K562 (cell line): ENCODE measurements around the gene GPR15. TPM values are rescaled to one million over a fixed set of nuclear protein-coding genes. Genes with fewer than 3 reads are reported as not detected.
A peak's percentile ranks its signal among the peaks of the same experiment; 100 is the strongest.

ENCODE experiments used
- ARID2 ChIP-seq: fragments of 450-650 bp; IDR thresholded peaks from 2 replicates; pipeline ENCODE4 v1.6.1; 2017; ENCODE audit warnings: antibody characterized with exemption, mild to moderate bottlenecking
- BRD4 ChIP-seq: fragments of 200-600 bp; sonication (generic); IDR thresholded peaks from 2 replicates; pipeline ENCODE4 v1.6.1; 2017; ENCODE audit warnings: inconsistent platforms
- ELF4 ChIP-seq: fragments of 450-650 bp; formaldehyde crosslinking; IDR thresholded peaks from 2 replicates; pipeline ENCODE4 v1.4.0; 2022; ENCODE audit warnings: missing genetic modification characterization
- GABPB2 ChIP-seq: fragments of 250-450 bp; sonication (Bioruptor Pico); conservative IDR thresholded peaks from 2 replicates; pipeline ENCODE4 v1.5.1; 2021; ENCODE audit warnings: mild to moderate bottlenecking
- HIVEP1 ChIP-seq: fragments of 250-450 bp; sonication (Bioruptor Pico); IDR thresholded peaks from 2 replicates; pipeline ENCODE4 v1.4.0; 2020; ENCODE audit warnings: mild to moderate bottlenecking
- HMG20B ChIP-seq: fragments of 250-450 bp; sonication (Bioruptor Pico); IDR thresholded peaks from 2 replicates; pipeline ENCODE4 v1.5.0; 2021; ENCODE audit warnings: mild to moderate bottlenecking
- NR4A1 ChIP-seq, 2 experiments: fragments of 250-450 bp in 1 of 2; fragments of 450-650 bp in 1 of 2; sonication (Bioruptor Pico) in 1 of 2; IDR thresholded peaks; 2 replicates each; pipeline versions ENCODE4 v1.4.0 to v1.6.1; 2016 to 2020; ENCODE audit warnings: mild to moderate bottlenecking in 2 of 2, missing compliant biosample characterization in 1 of 2, missing genetic modification characterization in 1 of 2, moderate library complexity in 1 of 2
- POLR2A ChIP-seq: fragments of 450-650 bp; conservative IDR thresholded peaks from 2 replicates; pipeline ENCODE4 v1.6.1; 2016
- TBP ChIP-seq: optimal IDR thresholded peaks from 2 replicates; pipeline ENCODE3; 2011; ENCODE audit warnings: low read depth, low read length, improper control_type of control experiment
- TCF3 ChIP-seq: sonication (generic); formaldehyde crosslinking; IDR thresholded peaks from 2 replicates; pipeline ENCODE4 v1.4.0; 2020; ENCODE audit warnings: mild to moderate bottlenecking, missing genetic modification reagents
- ZBTB17 ChIP-seq: fragments of 450-650 bp; formaldehyde crosslinking; IDR thresholded peaks from 2 replicates; pipeline ENCODE4 v1.4.0; 2020; ENCODE audit warnings: mild to moderate bottlenecking
- ZKSCAN8 ChIP-seq: fragments of 200-800 bp; sonication (Bioruptor generic); IDR thresholded peaks from 2 replicates; pipeline ENCODE4 v1.6.1; 2016; ENCODE audit warnings: missing genetic modification characterization, missing compliant biosample characterization
- ZNF668 ChIP-seq: fragments of 250-450 bp; sonication (Bioruptor Pico); IDR thresholded peaks from 2 replicates; pipeline ENCODE4 v1.8.0; 2022; ENCODE audit warnings: mild to moderate bottlenecking, inconsistent platforms
- polyA plus RNA-seq, 8 experiments: library from polyadenylated mRNA; depleted of rRNA in 4 of 8; stranded (reverse) in 5 of 8; unstranded in 3 of 8; fragments of >200 nt; fragmentation: Nextera tagmentation in 2 of 8; fragmentation: Illumina TruSeq in 1 of 8; extraction: Ambion mirVana in 2 of 8; extraction: Trizol in 1 of 8; gene quantifications; 2 replicates each; pipeline versions ENCODE4 v1.2.1 to v1.2.3, GENCODE V29; 2011 to 2014; ENCODE audit warnings: inconsistent platforms in 1 of 8, missing spikeins in 1 of 8
- total RNA-seq, 7 experiments: library from RNA; depleted of rRNA in 6 of 7; stranded (reverse); fragments of >200 nt in 6 of 7; fragmentation: Illumina TruSeq in 2 of 7; extraction: Trizol in 2 of 7; gene quantifications; 2 replicates each; pipeline versions ENCODE4 v1.2.1 to v1.2.3, GENCODE V29; 2011 to 2021; ENCODE audit warnings: low replicate concordance in 1 of 7
- TF ChIP-seq, protein P1 (sequence below): fragments of 250-450 bp; sonication (Bioruptor Pico); IDR thresholded peaks from 2 replicates; pipeline ENCODE4 v1.5.0; 2020; ENCODE audit warnings: mild to moderate bottlenecking, borderline replicate concordance
- TF ChIP-seq, protein P2 (sequence below): fragments of 450-650 bp; IDR thresholded peaks from 2 replicates; pipeline ENCODE4 v1.6.1; 2017; ENCODE audit warnings: mild to moderate bottlenecking, moderate library complexity
- TF ChIP-seq, protein P3 (sequence below): fragments of 250-450 bp; sonication (Bioruptor Pico); IDR thresholded peaks from 2 replicates; pipeline ENCODE4 v1.6.1; 2021; ENCODE audit warnings: mild to moderate bottlenecking
- TF ChIP-seq, protein P4 (sequence below): fragments of 250-450 bp; sonication (Bioruptor Pico); IDR thresholded peaks from 2 replicates; pipeline ENCODE4 v1.8.0; 2021; ENCODE audit warnings: moderate library complexity, mild to moderate bottlenecking, inconsistent platforms
- TF ChIP-seq, protein P5 (sequence below): sonication (generic); formaldehyde crosslinking; IDR thresholded peaks from 2 replicates; pipeline ENCODE4 v1.8.1; 2023; ENCODE audit warnings: mild to moderate bottlenecking, missing genetic modification reagents
- TF ChIP-seq, protein P6 (sequence below): fragments of 200-800 bp; sonication (Bioruptor generic); IDR thresholded peaks from 2 replicates; pipeline ENCODE4 v1.6.1; 2017; ENCODE audit warnings: missing genetic modification characterization, missing compliant biosample characterization

Gene GPR15
- total and polyA plus RNA-seq, 9 of the 15 experiments (the other 6 are each of a cell fraction or from before 2014, with no cell fraction given) = 0.13 TPM; not detected in 8

DNA sequence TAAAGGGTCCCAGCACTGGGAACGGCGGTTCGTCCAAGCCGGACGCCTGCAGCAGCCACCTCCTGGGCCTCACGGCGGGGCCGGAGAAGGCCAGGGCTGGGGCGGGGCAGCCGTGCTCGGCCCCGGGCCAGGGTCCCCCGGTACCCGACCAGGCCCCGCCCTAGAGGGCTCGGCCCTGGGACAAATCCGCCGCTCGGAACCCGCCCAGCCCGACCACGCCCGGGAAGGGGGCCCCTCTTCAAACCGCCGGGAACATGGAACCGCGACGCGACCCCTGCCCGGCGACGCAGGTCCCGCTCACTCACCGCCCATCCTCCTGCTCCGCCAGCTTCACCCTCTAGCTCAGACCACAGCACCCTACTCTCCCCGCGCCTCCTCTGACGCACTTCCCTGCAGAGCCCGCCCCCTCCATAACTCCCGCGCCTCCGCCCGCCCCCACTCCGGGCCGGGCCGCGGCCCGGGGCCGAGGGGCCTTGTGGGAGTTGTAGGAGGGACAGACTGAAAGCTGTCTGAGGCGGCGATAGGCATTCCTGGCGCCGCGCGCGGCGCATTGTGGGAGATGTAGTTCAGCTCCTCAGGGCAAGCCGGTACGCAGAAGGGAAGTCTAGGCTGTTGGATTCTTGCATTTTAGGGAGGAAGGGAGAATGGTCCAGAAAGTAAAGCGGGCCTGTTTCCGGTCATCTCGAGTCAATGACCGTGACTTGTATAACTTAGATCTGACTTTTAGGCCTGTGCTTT, 9.1 kb upstream of the GPR15 start, which contains the start of gene CLDND1 (continued):
- TF ChIP-seq, protein P1, sequence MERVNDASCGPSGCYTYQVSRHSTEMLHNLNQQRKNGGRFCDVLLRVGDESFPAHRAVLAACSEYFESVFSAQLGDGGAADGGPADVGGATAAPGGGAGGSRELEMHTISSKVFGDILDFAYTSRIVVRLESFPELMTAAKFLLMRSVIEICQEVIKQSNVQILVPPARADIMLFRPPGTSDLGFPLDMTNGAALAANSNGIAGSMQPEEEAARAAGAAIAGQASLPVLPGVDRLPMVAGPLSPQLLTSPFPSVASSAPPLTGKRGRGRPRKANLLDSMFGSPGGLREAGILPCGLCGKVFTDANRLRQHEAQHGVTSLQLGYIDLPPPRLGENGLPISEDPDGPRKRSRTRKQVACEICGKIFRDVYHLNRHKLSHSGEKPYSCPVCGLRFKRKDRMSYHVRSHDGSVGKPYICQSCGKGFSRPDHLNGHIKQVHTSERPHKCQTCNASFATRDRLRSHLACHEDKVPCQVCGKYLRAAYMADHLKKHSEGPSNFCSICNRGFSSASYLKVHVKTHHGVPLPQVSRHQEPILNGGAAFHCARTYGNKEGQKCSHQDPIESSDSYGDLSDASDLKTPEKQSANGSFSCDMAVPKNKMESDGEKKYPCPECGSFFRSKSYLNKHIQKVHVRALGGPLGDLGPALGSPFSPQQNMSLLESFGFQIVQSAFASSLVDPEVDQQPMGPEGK (CRISPR knock-in tag) = no peak
- TF ChIP-seq POLR2A (peak; percentile 81), HMG20B (no peak), NR4A1 (CRISPR knock-in tag; IDR thresholded peaks at IDR 0.05) (no peak), NR4A1 (tag; IDR thresholded peaks at IDR 0.05) (no peak), ARID2 (no peak), TCF3 (CRISPR knock-in tag) (no peak), GABPB2 (CRISPR knock-in tag) (no peak), BRD4 (no peak), TBP (peak; percentile 39), HIVEP1 (CRISPR knock-in tag) (no peak), ELF4 (no peak), ZKSCAN8 (CRISPR knock-in tag) (no peak), ZBTB17 (peak; percentile 91), ZNF668 (CRISPR knock-in tag) (no peak)
- TF ChIP-seq, protein P2, sequence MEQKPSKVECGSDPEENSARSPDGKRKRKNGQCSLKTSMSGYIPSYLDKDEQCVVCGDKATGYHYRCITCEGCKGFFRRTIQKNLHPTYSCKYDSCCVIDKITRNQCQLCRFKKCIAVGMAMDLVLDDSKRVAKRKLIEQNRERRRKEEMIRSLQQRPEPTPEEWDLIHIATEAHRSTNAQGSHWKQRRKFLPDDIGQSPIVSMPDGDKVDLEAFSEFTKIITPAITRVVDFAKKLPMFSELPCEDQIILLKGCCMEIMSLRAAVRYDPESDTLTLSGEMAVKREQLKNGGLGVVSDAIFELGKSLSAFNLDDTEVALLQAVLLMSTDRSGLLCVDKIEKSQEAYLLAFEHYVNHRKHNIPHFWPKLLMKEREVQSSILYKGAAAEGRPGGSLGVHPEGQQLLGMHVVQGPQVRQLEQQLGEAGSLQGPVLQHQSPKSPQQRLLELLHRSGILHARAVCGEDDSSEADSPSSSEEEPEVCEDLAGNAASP = no peak
- TF ChIP-seq, protein P3, sequence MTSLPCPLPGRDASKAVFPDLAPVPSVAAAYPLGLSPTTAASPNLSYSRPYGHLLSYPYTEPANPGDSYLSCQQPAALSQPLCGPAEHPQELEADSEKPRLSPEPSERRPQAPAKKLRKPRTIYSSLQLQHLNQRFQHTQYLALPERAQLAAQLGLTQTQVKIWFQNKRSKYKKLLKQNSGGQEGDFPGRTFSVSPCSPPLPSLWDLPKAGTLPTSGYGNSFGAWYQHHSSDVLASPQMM (CRISPR knock-in tag) = no peak
- TF ChIP-seq, protein P4, sequence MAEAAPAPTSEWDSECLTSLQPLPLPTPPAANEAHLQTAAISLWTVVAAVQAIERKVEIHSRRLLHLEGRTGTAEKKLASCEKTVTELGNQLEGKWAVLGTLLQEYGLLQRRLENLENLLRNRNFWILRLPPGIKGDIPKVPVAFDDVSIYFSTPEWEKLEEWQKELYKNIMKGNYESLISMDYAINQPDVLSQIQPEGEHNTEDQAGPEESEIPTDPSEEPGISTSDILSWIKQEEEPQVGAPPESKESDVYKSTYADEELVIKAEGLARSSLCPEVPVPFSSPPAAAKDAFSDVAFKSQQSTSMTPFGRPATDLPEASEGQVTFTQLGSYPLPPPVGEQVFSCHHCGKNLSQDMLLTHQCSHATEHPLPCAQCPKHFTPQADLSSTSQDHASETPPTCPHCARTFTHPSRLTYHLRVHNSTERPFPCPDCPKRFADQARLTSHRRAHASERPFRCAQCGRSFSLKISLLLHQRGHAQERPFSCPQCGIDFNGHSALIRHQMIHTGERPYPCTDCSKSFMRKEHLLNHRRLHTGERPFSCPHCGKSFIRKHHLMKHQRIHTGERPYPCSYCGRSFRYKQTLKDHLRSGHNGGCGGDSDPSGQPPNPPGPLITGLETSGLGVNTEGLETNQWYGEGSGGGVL (CRISPR knock-in tag) = no peak
- TF ChIP-seq, protein P5, sequence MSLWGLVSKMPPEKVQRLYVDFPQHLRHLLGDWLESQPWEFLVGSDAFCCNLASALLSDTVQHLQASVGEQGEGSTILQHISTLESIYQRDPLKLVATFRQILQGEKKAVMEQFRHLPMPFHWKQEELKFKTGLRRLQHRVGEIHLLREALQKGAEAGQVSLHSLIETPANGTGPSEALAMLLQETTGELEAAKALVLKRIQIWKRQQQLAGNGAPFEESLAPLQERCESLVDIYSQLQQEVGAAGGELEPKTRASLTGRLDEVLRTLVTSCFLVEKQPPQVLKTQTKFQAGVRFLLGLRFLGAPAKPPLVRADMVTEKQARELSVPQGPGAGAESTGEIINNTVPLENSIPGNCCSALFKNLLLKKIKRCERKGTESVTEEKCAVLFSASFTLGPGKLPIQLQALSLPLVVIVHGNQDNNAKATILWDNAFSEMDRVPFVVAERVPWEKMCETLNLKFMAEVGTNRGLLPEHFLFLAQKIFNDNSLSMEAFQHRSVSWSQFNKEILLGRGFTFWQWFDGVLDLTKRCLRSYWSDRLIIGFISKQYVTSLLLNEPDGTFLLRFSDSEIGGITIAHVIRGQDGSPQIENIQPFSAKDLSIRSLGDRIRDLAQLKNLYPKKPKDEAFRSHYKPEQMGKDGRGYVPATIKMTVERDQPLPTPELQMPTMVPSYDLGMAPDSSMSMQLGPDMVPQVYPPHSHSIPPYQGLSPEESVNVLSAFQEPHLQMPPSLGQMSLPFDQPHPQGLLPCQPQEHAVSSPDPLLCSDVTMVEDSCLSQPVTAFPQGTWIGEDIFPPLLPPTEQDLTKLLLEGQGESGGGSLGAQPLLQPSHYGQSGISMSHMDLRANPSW (CRISPR knock-in tag) = no peak
- TF ChIP-seq, protein P6, sequence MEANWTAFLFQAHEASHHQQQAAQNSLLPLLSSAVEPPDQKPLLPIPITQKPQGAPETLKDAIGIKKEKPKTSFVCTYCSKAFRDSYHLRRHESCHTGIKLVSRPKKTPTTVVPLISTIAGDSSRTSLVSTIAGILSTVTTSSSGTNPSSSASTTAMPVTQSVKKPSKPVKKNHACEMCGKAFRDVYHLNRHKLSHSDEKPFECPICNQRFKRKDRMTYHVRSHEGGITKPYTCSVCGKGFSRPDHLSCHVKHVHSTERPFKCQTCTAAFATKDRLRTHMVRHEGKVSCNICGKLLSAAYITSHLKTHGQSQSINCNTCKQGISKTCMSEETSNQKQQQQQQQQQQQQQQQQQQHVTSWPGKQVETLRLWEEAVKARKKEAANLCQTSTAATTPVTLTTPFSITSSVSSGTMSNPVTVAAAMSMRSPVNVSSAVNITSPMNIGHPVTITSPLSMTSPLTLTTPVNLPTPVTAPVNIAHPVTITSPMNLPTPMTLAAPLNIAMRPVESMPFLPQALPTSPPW (CRISPR knock-in tag) = peak; percentile 82; the same call in 1 of the 2 replicates
